ENCODE results near the gene POMC. TPM values are rescaled to one million over a fixed set of nuclear protein-coding genes. Genes with fewer than 3 reads are reported as not detected.

POMC gene
- total and polyA plus RNA-seq, 2 of the 8 experiments (the other 6 are each of a cell fraction or from before 2014, with no cell fraction given): 1.7 to 4.7 TPM

- Histone ChIP-seq H3K36me3 (ENCODE audit: control insufficient read depth in 2 of 4, insufficient read depth in 4 of 4, low read length in 3 of 4) (no peaks in the 10 kb centered on the region), H4K20me1 (replicated peaks in 1 of 2; ENCODE audit: control insufficient read depth in 1 of 2, insufficient read depth in 2 of 2, low read length in 2 of 2) (peaks cover 0 to 1% of the 10 kb centered on the region in 2 experiments), H3K9ac (replicated peaks in 1 of 4; ENCODE audit: extremely low read depth in 1 of 4, low read depth in 3 of 4, low read length in 3 of 4) (no peak overlapping the region), H2AFZ (ENCODE audit: low read length) (no peak overlapping the region), H3K4me1 (replicated peaks in 1 of 4; ENCODE audit: control insufficient read depth in 3 of 4, insufficient read depth in 4 of 4, low read length in 3 of 4) (no peaks in the 10 kb centered on the region; a peak in 1 of 7 replicates), H3K9me3 (ENCODE audit: insufficient read depth in 2 of 2, low read depth in 1 of 2, low read length in 1 of 2) (no peaks in the 10 kb centered on the region), H2BK20ac (ENCODE audit: low read length) (no peak overlapping the region), H3K14ac (ENCODE audit: insufficient read length) (no peak overlapping the region), H3K4ac (replicated peaks; ENCODE audit: insufficient read length, low read depth, low read length) (no peak overlapping the region), H4K91ac (replicated peaks; ENCODE audit: insufficient read length, low read length) (no peak overlapping the region), H3K27me3 (replicated peaks in 1 of 4; ENCODE audit: control insufficient read depth in 3 of 4, extremely low read depth in 1 of 4, insufficient read depth in 3 of 4, low read length in 3 of 4) (no peaks in the 10 kb centered on the region), H4K5ac (ENCODE audit: insufficient read length, low read depth, low read length) (no peak overlapping the region), H2BK15ac (ENCODE audit: low read length) (no peak overlapping the region), H4K8ac (ENCODE audit: extremely low read depth, insufficient read depth, low read length) (no peak overlapping the region), H3K56ac (replicated peaks; ENCODE audit: insufficient read length, low read depth, low read length) (no peak overlapping the region), H3K79me2 (ENCODE audit: control insufficient read depth in 1 of 2, insufficient read depth in 2 of 2, low read length in 2 of 2) (no peaks in the 10 kb centered on the region), H2BK12ac (ENCODE audit: low read depth, low read length) (no peak overlapping the region), H3K23ac (ENCODE audit: insufficient read length) (no peak overlapping the region), H2BK5ac (ENCODE audit: low read depth, low read length) (no peak overlapping the region), H3K27ac (ENCODE audit: low read depth, low read length) (no peak overlapping the region), H3K23me2 (ENCODE audit: low read depth, low read length) (no peaks in the 10 kb centered on the region), H3K4me2 (ENCODE audit: insufficient read depth in 1 of 2, low read depth in 2 of 2, low read length in 2 of 2) (no peak overlapping the region), H2AK5ac (ENCODE audit: low read depth, low read length) (no peak overlapping the region), H3K4me3 (ENCODE audit: extremely low read depth in 1 of 4, insufficient read depth in 2 of 4, low read depth in 3 of 4, low read length in 4 of 4) (no peak overlapping the region), H3K79me1 (ENCODE audit: low read depth, low read length) (no peaks in the 10 kb centered on the region), H2BK120ac (replicated peaks; ENCODE audit: low read depth, low read length) (no peak overlapping the region), H3K18ac (ENCODE audit: extremely low read depth, low read length) (no peak overlapping the region)
- DNase-seq (ENCODE audit: low read depth in 1 of 2, low spot score in 2 of 2) (no peak), FAIRE-seq (no peak)
- 79% methylated on average over 5 of the region's 5 CpGs; no CpG with 5 or more reads in 1 of the 2 experiments for WGBS, 2 experiments (ENCODE audit: extremely low coverage in 1 of 2, insufficient coverage in 1 of 2, insufficient read length in 1 of 2, insufficient replicate concordance in 2 of 2, low coverage in 1 of 2, low lambda C conversion rate in 2 of 2, missing lambda C conversion rate in 1 of 2)
- CTCF ChIA-PET (ENCODE audit: partially characterized antibody): no interaction called here
- POLR2A ChIA-PET (ENCODE audit: partially characterized antibody): no interaction called here
- TF ChIP-seq CHD7 (IDR thresholded peaks at IDR 0.05; ENCODE audit: insufficient replicate concordance, low read length): no peak
These were observed 30.2 kb upstream of the POMC start for GRCh38 chr2:25198576-25198975.
